ENCODE results near the gene CTDSP2.
"Not testable (repeated sequence)": the region's sequence is repeated elsewhere in the genome, so short reads cannot be mapped to it uniquely, and the experiment has no call there.

The CTDSP2 gene

DNA sequence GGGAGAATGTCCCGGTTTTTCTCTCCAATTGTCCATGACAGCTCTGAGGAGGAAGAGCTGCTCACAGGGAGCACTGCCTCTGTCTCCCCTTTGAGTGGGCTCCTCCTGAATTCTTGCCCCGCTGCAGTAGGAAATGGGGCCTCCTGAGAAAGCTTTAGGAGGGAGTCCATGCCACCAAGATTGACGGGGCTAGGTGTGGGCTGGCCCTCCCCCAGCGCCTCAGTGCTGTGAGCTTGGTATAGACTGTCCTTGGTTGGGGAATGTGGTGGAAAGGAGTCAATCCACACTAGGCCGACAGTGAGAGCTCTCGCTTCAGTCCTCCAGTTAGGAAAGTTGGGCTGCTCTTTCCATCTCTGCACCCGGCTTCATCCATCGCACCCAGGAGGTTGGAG is 23.4 kb upstream of the CTDSP2 start:
- H3K4me3 ChIP-seq (ENCODE audit: low read length), result no peak overlapping the region
- no peaks in the 10 kb centered on the region for H3K27me3 ChIP-seq (ENCODE audit: insufficient read depth, low read length)
- no peak overlapping the region for H2AFZ ChIP-seq (ENCODE audit: low read depth, low read length)
- H3K9me3 ChIP-seq (ENCODE audit: low read length), result no peaks in the 10 kb centered on the region
- H3K4me1 ChIP-seq (ENCODE audit: insufficient read depth, low read length), result peaks cover 25% of the 10 kb centered on the region
- no peaks in the 10 kb centered on the region for H3K36me3 ChIP-seq (ENCODE audit: insufficient read depth, low read length)

- Histone ChIP-seq H3K4me1 (ENCODE audit: insufficient read depth, low read length) (peaks cover 27% of the 10 kb centered on the region), H3K27me3 (ENCODE audit: insufficient read depth, low read length) (no peaks in the 10 kb centered on the region), H3K4me3 (ENCODE audit: low read length) (no peak overlapping the region)
Measured at GRCh38 chr12:57869298-57869926, 22.9 kb upstream of the CTDSP2 start.

GRCh38 chr12:57868851-57869268 is 22.3 kb upstream of the CTDSP2 start:
- H3K27me3 ChIP-seq (ENCODE audit: insufficient read depth, low read length), result no peaks in the 10 kb centered on the region
- H3K36me3 ChIP-seq (ENCODE audit: insufficient read depth, low read length), result no peaks in the 10 kb centered on the region
- H2AFZ ChIP-seq (ENCODE audit: low read depth, low read length), result peak overlapping the region; percentile 14
- H3K4me3 ChIP-seq (ENCODE audit: low read length), result peak overlapping the region; percentile 9
- H3K4me1 ChIP-seq (ENCODE audit: insufficient read depth, low read length), result peaks cover 32% of the 10 kb centered on the region
- no peaks in the 10 kb centered on the region for H3K9me3 ChIP-seq (ENCODE audit: low read length)

More at GRCh38 chr12:57869298-57869926, 22.9 kb upstream of the CTDSP2 start:
- Histone ChIP-seq H2AFZ (ENCODE audit: low read depth, low read length) (peak overlapping the region; percentile 14), H3K36me3 (ENCODE audit: insufficient read depth, low read length) (no peaks in the 10 kb centered on the region), H3K9me3 (ENCODE audit: low read length) (no peaks in the 10 kb centered on the region)

GRCh38 chr12:57868221-57868620 is 21.7 kb upstream of the CTDSP2 start:
- H3K9me3 ChIP-seq (ENCODE audit: low read length), result no peaks in the 10 kb centered on the region
- peaks cover 32% of the 10 kb centered on the region for H3K4me1 ChIP-seq (ENCODE audit: insufficient read depth, low read length)
- H3K4me3 ChIP-seq (ENCODE audit: low read length), result peak overlapping the region; percentile 9
- H3K36me3 ChIP-seq (ENCODE audit: insufficient read depth, low read length), result no peaks in the 10 kb centered on the region
- no peaks in the 10 kb centered on the region for H3K27me3 ChIP-seq (ENCODE audit: insufficient read depth, low read length)
- peak overlapping the region; percentile 14 for H2AFZ ChIP-seq (ENCODE audit: low read depth, low read length)

DNA sequence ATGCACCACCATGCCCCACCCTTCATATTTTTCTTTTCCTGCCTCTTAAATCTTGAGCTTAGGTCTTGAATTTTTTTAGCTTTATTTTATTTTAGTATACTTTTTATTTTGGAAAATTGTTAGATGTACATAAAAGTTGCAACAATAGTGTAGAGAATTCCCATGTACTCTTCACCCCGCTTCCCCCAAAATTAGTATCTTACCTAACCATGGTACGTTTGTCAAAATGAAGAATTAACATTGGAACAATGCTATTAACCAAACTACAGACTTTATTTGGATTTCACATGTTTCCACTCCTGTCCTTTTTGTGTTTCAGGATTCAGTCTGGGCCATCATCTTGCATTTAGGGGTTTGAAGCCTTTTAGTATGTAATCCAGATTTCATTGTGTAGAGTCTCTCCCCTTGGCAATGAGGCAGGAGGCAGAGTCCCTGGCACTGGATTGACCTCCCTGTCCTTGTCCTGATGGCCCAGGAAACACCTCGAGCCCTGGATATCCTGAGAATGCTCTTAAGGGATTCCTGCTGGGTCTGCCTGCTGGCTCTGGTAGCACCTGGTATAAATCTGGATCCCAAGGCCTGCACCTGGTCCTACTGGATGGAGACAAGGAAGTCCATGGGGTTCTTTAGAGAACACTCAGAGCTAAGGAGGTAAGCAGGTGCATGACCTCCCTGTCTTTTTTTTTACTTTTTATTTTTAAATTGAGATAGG is 19.9 kb upstream of the CTDSP2 start:
- H2AFZ ChIP-seq (ENCODE audit: low read depth, low read length), result no peak overlapping the region
- H3K4me3 ChIP-seq (ENCODE audit: low read length), result no peak overlapping the region
- H3K9me3 ChIP-seq (ENCODE audit: low read length), result no peaks in the 10 kb centered on the region
- peaks cover 32% of the 10 kb centered on the region for H3K4me1 ChIP-seq (ENCODE audit: insufficient read depth, low read length)
- no peaks in the 10 kb centered on the region for H3K27me3 ChIP-seq (ENCODE audit: insufficient read depth, low read length)
- no peaks in the 10 kb centered on the region for H3K36me3 ChIP-seq (ENCODE audit: insufficient read depth, low read length)

- peaks cover 31% of the 10 kb centered on the region for H3K4me1 ChIP-seq (ENCODE audit: insufficient read depth, low read length)
- no peak overlapping the region for H2AFZ ChIP-seq (ENCODE audit: low read depth, low read length)
- no peaks in the 10 kb centered on the region for H3K36me3 ChIP-seq (ENCODE audit: insufficient read depth, low read length)
- H3K9me3 ChIP-seq (ENCODE audit: low read length), result no peaks in the 10 kb centered on the region
- H3K27me3 ChIP-seq (ENCODE audit: insufficient read depth, low read length), result no peaks in the 10 kb centered on the region
- H3K4me3 ChIP-seq (ENCODE audit: low read length), result no peak overlapping the region
Measured at GRCh38 chr12:57865084-57865751, 18.7 kb upstream of the CTDSP2 start.

GRCh38 chr12:57864442-57865083 is 18.0 kb upstream of the CTDSP2 start:
- H3K27me3 ChIP-seq (ENCODE audit: insufficient read depth, low read length), result no peaks in the 10 kb centered on the region

GRCh38 chr12:57863676-57864075 is 17.1 kb upstream of the CTDSP2 start:
- Histone ChIP-seq H3K4me1 (ENCODE audit: insufficient read depth, low read length) (peaks cover 16% of the 10 kb centered on the region), H2AFZ (ENCODE audit: low read depth, low read length) (no peak overlapping the region), H3K36me3 (ENCODE audit: insufficient read depth, low read length) (no peaks in the 10 kb centered on the region), H3K9me3 (ENCODE audit: low read length) (no peaks in the 10 kb centered on the region), H3K4me3 (ENCODE audit: low read length) (no peak overlapping the region), H3K27me3 (ENCODE audit: insufficient read depth, low read length) (no peaks in the 10 kb centered on the region)

More at GRCh38 chr12:57864442-57865083, 18.0 kb upstream of the CTDSP2 start:
- Histone ChIP-seq H3K4me1 (ENCODE audit: insufficient read depth, low read length) (peaks cover 24% of the 10 kb centered on the region), H3K4me3 (ENCODE audit: low read length) (no peak overlapping the region), H2AFZ (ENCODE audit: low read depth, low read length) (no peak overlapping the region), H3K36me3 (ENCODE audit: insufficient read depth, low read length) (no peaks in the 10 kb centered on the region), H3K9me3 (ENCODE audit: low read length) (no peaks in the 10 kb centered on the region)

- no peak overlapping the region for H2AFZ ChIP-seq (ENCODE audit: low read depth, low read length)
- H3K9me3 ChIP-seq (ENCODE audit: low read length), result no peaks in the 10 kb centered on the region
- no peaks in the 10 kb centered on the region for H3K27me3 ChIP-seq (ENCODE audit: insufficient read depth, low read length)
- H3K4me1 ChIP-seq (ENCODE audit: insufficient read depth, low read length), result peaks cover 7% of the 10 kb centered on the region
- H3K36me3 ChIP-seq (ENCODE audit: insufficient read depth, low read length), result no peaks in the 10 kb centered on the region
- no peak overlapping the region for H3K4me3 ChIP-seq (ENCODE audit: low read length)
Measured at GRCh38 chr12:57861967-57862366, 15.4 kb upstream of the CTDSP2 start.

DNA sequence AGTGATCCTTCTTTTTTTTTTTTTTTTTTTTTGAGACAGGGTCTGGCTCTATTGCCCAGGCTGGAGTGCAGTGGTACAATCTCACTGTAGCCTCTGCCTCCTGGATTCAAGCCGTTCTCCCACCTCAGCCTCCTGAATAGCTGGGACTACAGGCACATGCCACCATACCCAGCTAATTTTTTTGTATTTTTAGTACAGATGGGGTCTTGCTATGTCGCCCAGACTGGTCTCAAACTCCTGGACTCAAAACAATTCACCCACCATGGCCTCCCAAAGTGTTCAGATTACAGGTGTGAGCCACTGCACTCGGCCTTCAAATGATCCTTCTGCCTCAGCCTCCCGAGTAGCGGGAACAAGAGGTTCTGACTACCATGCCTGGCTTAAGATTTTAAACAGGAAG is 14.4 kb upstream of the CTDSP2 start:
- H3K4me3 ChIP-seq (ENCODE audit: low read length); H3K9me3 ChIP-seq (ENCODE audit: low read length); H3K36me3 ChIP-seq (ENCODE audit: insufficient read depth, low read length); H3K4me1 ChIP-seq (ENCODE audit: insufficient read depth, low read length); H3K27me3 ChIP-seq (ENCODE audit: insufficient read depth, low read length); H2AFZ ChIP-seq (ENCODE audit: low read depth, low read length): not testable (repeated sequence)

- Histone ChIP-seq H3K9me3 (ENCODE audit: low read length) (no peaks in the 10 kb centered on the region), H3K4me3 (ENCODE audit: low read length) (no peak overlapping the region), H3K36me3 (ENCODE audit: insufficient read depth, low read length) (no peaks in the 10 kb centered on the region), H3K4me1 (ENCODE audit: insufficient read depth, low read length) (peaks cover 2% of the 10 kb centered on the region), H3K27me3 (ENCODE audit: insufficient read depth, low read length) (no peaks in the 10 kb centered on the region), H2AFZ (ENCODE audit: low read depth, low read length) (no peak overlapping the region)
Measured at GRCh38 chr12:57859121-57859520, 12.6 kb upstream of the CTDSP2 start.

DNA sequence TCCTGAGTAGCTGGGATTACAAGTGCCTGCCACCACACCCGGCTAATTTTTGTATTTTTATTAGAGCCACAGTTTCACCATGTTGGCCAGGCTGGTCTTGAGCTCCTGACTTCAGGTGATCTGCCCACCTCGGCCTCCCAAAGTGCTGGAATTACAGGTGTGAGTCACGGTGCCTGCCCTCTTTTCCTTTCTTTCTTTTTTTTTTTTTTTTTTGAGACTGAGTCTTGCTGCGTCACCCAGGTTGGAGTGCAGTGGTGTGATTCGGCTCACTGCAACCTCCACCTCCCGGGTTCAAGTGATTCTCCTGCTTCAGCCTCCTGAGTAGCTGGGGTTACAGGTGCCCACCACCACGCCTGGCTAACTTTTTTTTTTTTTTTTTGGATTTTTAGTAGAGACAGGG is 11.6 kb upstream of the CTDSP2 start:
- H3K27me3 ChIP-seq (ENCODE audit: insufficient read depth, low read length), result not testable (repeated sequence)

GRCh38 chr12:57854965-57855364 is 8.4 kb upstream of the CTDSP2 start:
- Histone ChIP-seq H2AFZ (ENCODE audit: low read depth, low read length) (no peak overlapping the region), H3K4me1 (ENCODE audit: insufficient read depth, low read length) (peaks cover 30% of the 10 kb centered on the region), H3K36me3 (ENCODE audit: insufficient read depth, low read length) (no peaks in the 10 kb centered on the region), H3K9me3 (ENCODE audit: low read length) (no peaks in the 10 kb centered on the region), H3K4me3 (ENCODE audit: low read length) (no peak overlapping the region), H3K27me3 (ENCODE audit: insufficient read depth, low read length) (no peaks in the 10 kb centered on the region)

More for the DNA sequence above, 11.6 kb upstream of the CTDSP2 start:
- not testable (repeated sequence) for H3K36me3 ChIP-seq (ENCODE audit: insufficient read depth, low read length); H2AFZ ChIP-seq (ENCODE audit: low read depth, low read length); H3K4me1 ChIP-seq (ENCODE audit: insufficient read depth, low read length); H3K9me3 ChIP-seq (ENCODE audit: low read length); H3K4me3 ChIP-seq (ENCODE audit: low read length)
